Gastroesophageal sphincter (tissue), 3 donors: Measurements from ENCODE around the gene APOLD1.

Source experiments
- POLR2A ChIP-seq, 2 donors: fragments of 450-650 bp; IDR thresholded peaks; one replicate each; pipeline ENCODE4 v1.6.1; 2017; ENCODE audit warnings: antibody characterized with exemption in 2 of 2, mild to moderate bottlenecking in 2 of 2, moderate library complexity in 1 of 2
- TF ChIP-seq, protein P1 (sequence below), 4 experiments: fragments of 200-600 bp in 2 of 4; fragments of 450-650 bp in 2 of 4; sonication (generic) in 1 of 4; IDR thresholded peaks; one replicate each; pipeline ENCODE4 v1.5.1; 2017 to 2019; ENCODE audit warnings: antibody characterized with exemption in 4 of 4, mild to moderate bottlenecking in 2 of 4, moderate library complexity in 2 of 4

GRCh38 chr12:12804432-12804886, 19.0 kb downstream of the APOLD1 start:
- TF ChIP-seq, protein P1, sequence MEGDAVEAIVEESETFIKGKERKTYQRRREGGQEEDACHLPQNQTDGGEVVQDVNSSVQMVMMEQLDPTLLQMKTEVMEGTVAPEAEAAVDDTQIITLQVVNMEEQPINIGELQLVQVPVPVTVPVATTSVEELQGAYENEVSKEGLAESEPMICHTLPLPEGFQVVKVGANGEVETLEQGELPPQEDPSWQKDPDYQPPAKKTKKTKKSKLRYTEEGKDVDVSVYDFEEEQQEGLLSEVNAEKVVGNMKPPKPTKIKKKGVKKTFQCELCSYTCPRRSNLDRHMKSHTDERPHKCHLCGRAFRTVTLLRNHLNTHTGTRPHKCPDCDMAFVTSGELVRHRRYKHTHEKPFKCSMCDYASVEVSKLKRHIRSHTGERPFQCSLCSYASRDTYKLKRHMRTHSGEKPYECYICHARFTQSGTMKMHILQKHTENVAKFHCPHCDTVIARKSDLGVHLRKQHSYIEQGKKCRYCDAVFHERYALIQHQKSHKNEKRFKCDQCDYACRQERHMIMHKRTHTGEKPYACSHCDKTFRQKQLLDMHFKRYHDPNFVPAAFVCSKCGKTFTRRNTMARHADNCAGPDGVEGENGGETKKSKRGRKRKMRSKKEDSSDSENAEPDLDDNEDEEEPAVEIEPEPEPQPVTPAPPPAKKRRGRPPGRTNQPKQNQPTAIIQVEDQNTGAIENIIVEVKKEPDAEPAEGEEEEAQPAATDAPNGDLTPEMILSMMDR (IDR thresholded peaks at IDR 0.05), result no peak
- TF ChIP-seq POLR2A (IDR thresholded peaks at IDR 0.05), result no peak
